Measurements from ENCODE around the gene AUNIP.

Gene AUNIP

DNA sequence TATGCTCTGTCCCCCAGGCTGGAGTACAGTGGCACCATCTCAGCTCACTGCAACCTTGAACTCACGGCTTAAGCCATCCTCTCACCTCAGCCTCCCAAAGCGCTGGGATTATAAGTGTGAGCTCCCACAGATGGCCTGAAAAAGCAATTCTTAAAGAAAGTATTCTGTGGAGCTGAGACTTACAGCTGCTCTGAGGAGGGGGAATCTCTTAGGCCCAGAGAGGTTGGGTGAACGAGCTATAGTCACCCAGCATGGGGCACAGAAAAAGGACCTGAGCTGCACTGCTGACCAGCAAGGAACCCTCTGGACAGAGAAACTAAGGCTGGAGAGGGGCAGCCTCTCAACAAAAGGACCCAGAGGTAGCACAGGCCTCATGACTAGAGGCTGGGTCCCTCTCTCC is 15.0 kb upstream of the AUNIP start:
- Histone ChIP-seq H3K4ac (ENCODE audit: low read depth in 1 of 2, low read length in 2 of 2) (no peak overlapping the region), H2AK5ac (ENCODE audit: low read length, severe bottlenecking) (peak overlapping the region; percentile 63), H4K91ac (ENCODE audit: low read length) (peak overlapping the region; percentile 34), H3K4me3 (ENCODE audit: insufficient read depth in 1 of 2, low read depth in 1 of 2, low read length in 2 of 2) (peak overlapping the region in 1 of 2 experiments; percentile 89), H3K18ac (ENCODE audit: low read depth in 1 of 2, low read length in 2 of 2) (no peak overlapping the region), H2BK12ac (ENCODE audit: low read length in 2 of 2) (peak overlapping the region in 1 of 2 experiments; percentile 28), H2BK5ac (ENCODE audit: low read depth, low read length, poor library complexity, severe bottlenecking) (no peak overlapping the region), H3K27me3 (ENCODE audit: control insufficient read depth in 1 of 2, insufficient read depth in 1 of 2, low read length in 2 of 2) (no peaks in the 10 kb centered on the region), H3K27ac (ENCODE audit: low read length, poor library complexity, severe bottlenecking) (no peak overlapping the region), H2BK15ac (ENCODE audit: low read depth, poor library complexity, severe bottlenecking) (no peak overlapping the region), H3K4me1 (ENCODE audit: control insufficient read depth, insufficient read depth, low read depth, low read length) (peaks cover 30% of the 10 kb centered on the region), H4K8ac (ENCODE audit: low read length) (peak overlapping the region; percentile 86), H3K9ac (ENCODE audit: low read length) (peak overlapping the region; percentile 88), H3K4me2 (ENCODE audit: low read length, poor library complexity, severe bottlenecking) (peak overlapping the region; percentile 86), H3K14ac (ENCODE audit: low read length in 2 of 2) (no peak overlapping the region), H2AFZ (ENCODE audit: low read depth, low read length) (no peak overlapping the region), H3K79me1 (replicated peaks; ENCODE audit: low read length, poor library complexity, severe bottlenecking) (peaks cover 25% of the 10 kb centered on the region), H3K36me3 (ENCODE audit: control insufficient read depth in 1 of 2, insufficient read depth in 2 of 2, low read depth in 1 of 2, low read length in 2 of 2) (peaks cover 11 to 12% of the 10 kb centered on the region in 2 experiments), H2BK120ac (ENCODE audit: low read depth, low read length) (no peak overlapping the region), H3K23ac (ENCODE audit: low read length in 2 of 2) (peak overlapping the region in 1 of 2 experiments; percentile 32), H3K9me3 (ENCODE audit: control insufficient read depth, low read length) (no peaks in the 10 kb centered on the region)
- DNase-seq: no peak
- WGBS: 93% methylated on average over 3 of the region's 3 CpGs

DNA sequence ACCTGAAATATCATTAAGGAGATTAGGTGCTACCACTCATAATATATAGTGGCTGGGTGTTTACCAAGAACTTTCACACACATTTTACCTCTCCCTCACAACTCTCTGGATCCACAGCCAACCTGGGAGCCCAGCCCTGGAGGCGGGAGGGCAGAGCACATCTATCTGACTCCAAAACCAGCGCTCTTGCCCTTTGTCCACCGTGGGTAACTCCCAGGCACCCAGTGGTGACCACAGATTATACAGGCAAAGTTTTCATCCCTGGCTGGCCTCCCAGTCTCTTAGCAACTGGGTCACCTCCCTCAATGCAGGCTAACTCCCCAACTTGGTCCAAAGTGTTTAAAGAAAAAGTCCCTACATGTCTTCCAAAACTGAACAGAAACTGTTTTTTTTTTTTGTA is 13.9 kb upstream of the AUNIP start:
- Histone ChIP-seq H3K18ac (ENCODE audit: low read depth in 1 of 2, low read length in 2 of 2) (no peak overlapping the region), H4K91ac (ENCODE audit: low read length) (no peak overlapping the region), H3K9ac (ENCODE audit: low read length) (no peak overlapping the region), H3K14ac (ENCODE audit: low read length in 2 of 2) (no peak overlapping the region), H3K27me3 (ENCODE audit: control insufficient read depth in 1 of 2, insufficient read depth in 1 of 2, low read length in 2 of 2) (no peaks in the 10 kb centered on the region), H3K4me2 (ENCODE audit: low read length, poor library complexity, severe bottlenecking) (no peak overlapping the region), H3K23ac (ENCODE audit: low read length in 2 of 2) (no peak overlapping the region), H2BK12ac (ENCODE audit: low read length in 2 of 2) (no peak overlapping the region), H3K9me3 (ENCODE audit: control insufficient read depth, low read length) (no peaks in the 10 kb centered on the region), H4K8ac (ENCODE audit: low read length) (peak overlapping the region; percentile 27), H3K4ac (ENCODE audit: low read depth in 1 of 2, low read length in 2 of 2) (no peak overlapping the region), H2BK15ac (ENCODE audit: low read depth, poor library complexity, severe bottlenecking) (no peak overlapping the region), H2AK5ac (ENCODE audit: low read length, severe bottlenecking) (peak overlapping the region; percentile 17), H3K27ac (ENCODE audit: low read length, poor library complexity, severe bottlenecking) (no peak overlapping the region), H2BK5ac (ENCODE audit: low read depth, low read length, poor library complexity, severe bottlenecking) (no peak overlapping the region), H3K36me3 (ENCODE audit: control insufficient read depth in 1 of 2, insufficient read depth in 2 of 2, low read depth in 1 of 2, low read length in 2 of 2) (peaks cover 14 to 18% of the 10 kb centered on the region in 2 experiments), H3K79me1 (replicated peaks; ENCODE audit: low read length, poor library complexity, severe bottlenecking) (peaks cover 25% of the 10 kb centered on the region), H3K4me1 (ENCODE audit: control insufficient read depth, insufficient read depth, low read depth, low read length) (peaks cover 33% of the 10 kb centered on the region), H3K4me3 (ENCODE audit: insufficient read depth in 1 of 2, low read depth in 1 of 2, low read length in 2 of 2) (no peak overlapping the region), H2BK120ac (ENCODE audit: low read depth, low read length) (no peak overlapping the region), H2AFZ (ENCODE audit: low read depth, low read length) (no peak overlapping the region)
- whole genome bisulfite sequencing: 89% methylated on average over 3 of the region's 3 CpGs
- DNase-seq: no peak

DNA sequence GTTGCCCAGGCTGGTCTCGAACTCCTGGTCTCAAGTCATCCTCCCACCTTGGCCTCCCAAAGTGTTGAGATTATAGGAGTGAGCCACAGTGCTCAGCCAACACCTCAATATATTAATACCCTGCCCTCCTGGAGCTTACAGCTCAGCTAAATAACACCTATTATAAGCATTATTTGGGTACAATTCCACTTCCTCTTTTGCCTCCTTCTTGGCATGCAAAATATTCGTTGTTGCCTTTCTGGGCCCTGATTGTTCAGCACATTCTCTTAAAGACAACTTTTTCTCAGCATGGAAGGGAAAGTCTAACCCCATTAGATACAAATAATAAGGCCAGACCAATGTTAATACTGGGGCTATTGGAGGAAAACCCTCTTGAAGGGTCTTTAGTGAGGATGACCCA is 13.5 kb upstream of the AUNIP start:
- Histone ChIP-seq H2BK120ac (ENCODE audit: low read depth, low read length) (no peak overlapping the region), H2BK12ac (ENCODE audit: low read length in 2 of 2) (no peak overlapping the region), H3K4me1 (ENCODE audit: control insufficient read depth, insufficient read depth, low read depth, low read length) (peaks cover 37% of the 10 kb centered on the region), H3K18ac (ENCODE audit: low read depth in 1 of 2, low read length in 2 of 2) (no peak overlapping the region), H2BK5ac (ENCODE audit: low read depth, low read length, poor library complexity, severe bottlenecking) (no peak overlapping the region), H3K27me3 (ENCODE audit: control insufficient read depth in 1 of 2, insufficient read depth in 1 of 2, low read length in 2 of 2) (no peaks in the 10 kb centered on the region), H2AK5ac (ENCODE audit: low read length, severe bottlenecking) (no peak overlapping the region), H3K4me2 (ENCODE audit: low read length, poor library complexity, severe bottlenecking) (no peak overlapping the region), H3K79me1 (replicated peaks; ENCODE audit: low read length, poor library complexity, severe bottlenecking) (peaks cover 25% of the 10 kb centered on the region), H3K23ac (ENCODE audit: low read length in 2 of 2) (no peak overlapping the region), H3K4me3 (ENCODE audit: insufficient read depth in 1 of 2, low read depth in 1 of 2, low read length in 2 of 2) (no peak overlapping the region), H2AFZ (ENCODE audit: low read depth, low read length) (no peak overlapping the region), H3K14ac (ENCODE audit: low read length in 2 of 2) (no peak overlapping the region), H4K8ac (ENCODE audit: low read length) (no peak overlapping the region), H3K27ac (ENCODE audit: low read length, poor library complexity, severe bottlenecking) (no peak overlapping the region), H4K91ac (ENCODE audit: low read length) (no peak overlapping the region), H3K9me3 (ENCODE audit: control insufficient read depth, low read length) (no peaks in the 10 kb centered on the region), H3K4ac (ENCODE audit: low read depth in 1 of 2, low read length in 2 of 2) (no peak overlapping the region), H3K9ac (ENCODE audit: low read length) (no peak overlapping the region), H2BK15ac (ENCODE audit: low read depth, poor library complexity, severe bottlenecking) (no peak overlapping the region), H3K36me3 (ENCODE audit: control insufficient read depth in 1 of 2, insufficient read depth in 2 of 2, low read depth in 1 of 2, low read length in 2 of 2) (peaks cover 16 to 19% of the 10 kb centered on the region in 2 experiments)
- 96% methylated on average over 2 of the region's 2 CpGs for WGBS
- no peak for DNase-seq

- Histone ChIP-seq H2BK12ac (ENCODE audit: low read length in 2 of 2) (no peak overlapping the region), H2BK120ac (ENCODE audit: low read depth, low read length) (no peak overlapping the region), H2BK5ac (ENCODE audit: low read depth, low read length, poor library complexity, severe bottlenecking) (no peak overlapping the region), H3K79me1 (replicated peaks; ENCODE audit: low read length, poor library complexity, severe bottlenecking) (peaks cover 25% of the 10 kb centered on the region), H3K4ac (ENCODE audit: low read depth in 1 of 2, low read length in 2 of 2) (no peak overlapping the region), H3K18ac (ENCODE audit: low read depth in 1 of 2, low read length in 2 of 2) (no peak overlapping the region), H4K8ac (ENCODE audit: low read length) (no peak overlapping the region), H3K4me2 (ENCODE audit: low read length, poor library complexity, severe bottlenecking) (no peak overlapping the region), H3K36me3 (ENCODE audit: control insufficient read depth in 1 of 2, insufficient read depth in 2 of 2, low read depth in 1 of 2, low read length in 2 of 2) (peaks cover 16 to 23% of the 10 kb centered on the region in 2 experiments), H3K9me3 (ENCODE audit: control insufficient read depth, low read length) (no peaks in the 10 kb centered on the region), H2BK15ac (ENCODE audit: low read depth, poor library complexity, severe bottlenecking) (no peak overlapping the region), H2AK5ac (ENCODE audit: low read length, severe bottlenecking) (no peak overlapping the region), H3K14ac (ENCODE audit: low read length in 2 of 2) (no peak overlapping the region), H3K27ac (ENCODE audit: low read length, poor library complexity, severe bottlenecking) (no peak overlapping the region), H3K4me1 (ENCODE audit: control insufficient read depth, insufficient read depth, low read depth, low read length) (peaks cover 42% of the 10 kb centered on the region), H3K27me3 (ENCODE audit: control insufficient read depth in 1 of 2, insufficient read depth in 1 of 2, low read length in 2 of 2) (no peaks in the 10 kb centered on the region), H2AFZ (ENCODE audit: low read depth, low read length) (no peak overlapping the region), H3K23ac (ENCODE audit: low read length in 2 of 2) (no peak overlapping the region), H4K91ac (ENCODE audit: low read length) (no peak overlapping the region), H3K9ac (ENCODE audit: low read length) (no peak overlapping the region), H3K4me3 (ENCODE audit: insufficient read depth in 1 of 2, low read depth in 1 of 2, low read length in 2 of 2) (no peak overlapping the region)
- DNase-seq: no peak
- WGBS: 89% methylated on average over 9 of the region's 9 CpGs
These were observed 12.6 kb upstream of the AUNIP start for GRCh38 chr1:25871704-25872494.

All from mesenchymal stem cell (in vitro differentiated cells and primary cell).